GM12872 (cell line): ENCODE measurements around the gene PSTPIP2.

ENCODE experiments used
- TF ChIP-seq, protein P1 (sequence below): IDR thresholded peaks from 3 replicates; pipeline ENCODE4 v1.5.1; 2011; ENCODE audit warnings: low read depth, mild to moderate bottlenecking, low read length, moderate library complexity; ENCODE audit not compliant: insufficient read depth

Gene PSTPIP2

DNA sequence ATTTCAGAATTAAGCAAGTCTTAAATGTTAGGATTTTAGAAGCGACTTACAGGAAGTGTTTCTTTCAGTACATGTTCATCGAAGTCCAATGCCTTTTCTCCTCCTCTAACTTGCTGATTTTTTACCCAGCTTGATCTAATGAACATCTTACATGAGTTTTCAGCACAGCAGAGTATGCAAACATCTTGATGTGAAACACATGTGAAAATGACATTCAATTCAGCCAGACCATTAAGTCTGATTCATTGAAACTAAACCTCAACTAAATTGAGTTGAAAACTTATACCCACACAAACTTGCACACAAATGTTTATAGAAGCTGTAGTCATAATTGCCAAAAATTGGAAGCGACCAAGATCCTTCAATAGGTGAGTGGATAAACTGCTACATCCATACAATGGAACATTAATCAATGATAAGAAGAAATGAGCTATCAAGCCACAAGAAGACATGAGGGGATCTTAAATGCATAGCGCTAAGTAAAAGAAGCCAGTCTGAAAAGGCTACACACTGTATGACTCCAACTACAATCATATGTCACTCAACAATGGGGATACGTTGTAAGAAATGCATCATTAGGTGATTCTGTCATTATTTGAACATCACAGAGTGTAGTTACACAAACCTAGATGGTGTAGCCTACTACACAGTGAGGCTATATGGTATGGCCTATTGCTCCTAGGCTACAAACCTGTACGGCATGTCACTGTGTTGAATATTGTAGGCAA is 18.5 kb downstream of the PSTPIP2 start:
- TF ChIP-seq, protein P1, sequence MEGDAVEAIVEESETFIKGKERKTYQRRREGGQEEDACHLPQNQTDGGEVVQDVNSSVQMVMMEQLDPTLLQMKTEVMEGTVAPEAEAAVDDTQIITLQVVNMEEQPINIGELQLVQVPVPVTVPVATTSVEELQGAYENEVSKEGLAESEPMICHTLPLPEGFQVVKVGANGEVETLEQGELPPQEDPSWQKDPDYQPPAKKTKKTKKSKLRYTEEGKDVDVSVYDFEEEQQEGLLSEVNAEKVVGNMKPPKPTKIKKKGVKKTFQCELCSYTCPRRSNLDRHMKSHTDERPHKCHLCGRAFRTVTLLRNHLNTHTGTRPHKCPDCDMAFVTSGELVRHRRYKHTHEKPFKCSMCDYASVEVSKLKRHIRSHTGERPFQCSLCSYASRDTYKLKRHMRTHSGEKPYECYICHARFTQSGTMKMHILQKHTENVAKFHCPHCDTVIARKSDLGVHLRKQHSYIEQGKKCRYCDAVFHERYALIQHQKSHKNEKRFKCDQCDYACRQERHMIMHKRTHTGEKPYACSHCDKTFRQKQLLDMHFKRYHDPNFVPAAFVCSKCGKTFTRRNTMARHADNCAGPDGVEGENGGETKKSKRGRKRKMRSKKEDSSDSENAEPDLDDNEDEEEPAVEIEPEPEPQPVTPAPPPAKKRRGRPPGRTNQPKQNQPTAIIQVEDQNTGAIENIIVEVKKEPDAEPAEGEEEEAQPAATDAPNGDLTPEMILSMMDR, result no peak

DNA sequence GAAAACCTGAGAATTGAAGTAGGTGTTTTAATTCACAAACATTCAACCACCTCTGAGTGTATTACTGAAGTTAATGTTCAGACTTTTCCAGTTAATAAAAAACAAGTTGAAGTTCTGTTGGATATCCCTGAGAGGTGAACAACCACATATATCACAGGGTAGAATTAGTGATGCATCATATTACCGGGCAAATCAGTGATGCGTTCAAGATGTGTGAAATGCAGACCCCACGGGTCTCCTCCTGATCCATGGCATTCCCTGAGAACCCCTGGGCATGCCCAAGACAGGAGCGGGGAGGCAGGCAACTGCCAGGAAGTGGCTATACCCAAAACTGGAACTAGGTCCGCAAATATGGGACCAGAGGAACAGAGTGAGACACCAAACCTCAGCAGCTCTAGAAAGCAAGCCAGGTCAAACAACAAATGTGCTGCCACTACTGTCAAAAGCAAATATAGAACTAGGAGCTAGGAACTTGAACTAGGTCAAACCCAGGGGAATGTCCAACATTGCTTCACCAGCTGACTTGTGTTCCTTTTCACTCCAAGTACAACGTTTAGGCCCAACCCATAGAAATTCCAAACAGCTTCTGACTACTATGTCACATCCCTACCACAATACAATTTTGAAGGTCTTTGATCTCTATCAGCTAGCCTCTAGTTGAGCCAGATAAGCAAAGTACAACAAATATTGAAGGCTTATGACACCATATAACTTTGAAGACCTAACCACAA is 20.2 kb downstream of the PSTPIP2 start:
- TF ChIP-seq, protein P1, result no peak

DNA sequence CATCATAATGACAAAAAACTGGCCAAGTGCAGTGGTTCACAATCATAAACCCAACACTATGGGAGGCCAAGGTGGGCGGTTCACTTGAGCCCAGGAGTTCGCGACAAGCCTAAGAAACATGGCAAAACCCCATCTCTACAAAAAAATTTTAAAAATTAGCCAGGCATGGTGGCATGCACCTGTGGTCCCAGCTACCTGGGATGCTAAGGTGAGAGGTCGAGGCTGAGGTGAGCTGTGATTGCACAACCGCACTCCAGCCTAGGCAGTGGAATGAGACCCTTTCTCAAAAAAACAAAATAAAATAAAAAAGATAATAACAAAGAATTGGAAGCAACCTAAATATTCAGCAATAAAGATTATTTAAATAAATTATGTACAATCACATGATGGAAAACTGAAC is 21.8 kb downstream of the PSTPIP2 start:
- TF ChIP-seq, protein P1, result no peak

DNA sequence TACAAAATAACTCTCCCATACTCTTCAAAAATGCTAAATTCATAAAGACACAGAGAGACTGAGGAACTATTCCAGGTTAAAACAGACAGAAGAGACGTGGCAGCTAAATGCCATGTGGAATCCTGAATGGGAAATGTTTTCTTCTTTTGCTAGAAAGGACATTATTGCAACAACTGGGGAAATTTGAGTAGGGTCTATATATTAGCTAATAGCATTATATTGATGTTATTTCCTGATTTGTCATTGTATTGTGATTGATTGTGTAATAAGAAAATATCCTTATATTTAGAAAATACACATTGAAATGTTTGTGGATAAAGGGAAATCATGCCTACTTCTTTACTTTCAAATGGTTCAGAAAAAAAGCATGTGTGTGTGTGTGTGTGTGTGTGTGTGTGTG is 23.4 kb downstream of the PSTPIP2 start:
- TF ChIP-seq, protein P1, result no peak

GRCh38 chr18:46046688-46047087 is 25.4 kb downstream of the PSTPIP2 start:
- TF ChIP-seq, protein P1, result no peak

DNA sequence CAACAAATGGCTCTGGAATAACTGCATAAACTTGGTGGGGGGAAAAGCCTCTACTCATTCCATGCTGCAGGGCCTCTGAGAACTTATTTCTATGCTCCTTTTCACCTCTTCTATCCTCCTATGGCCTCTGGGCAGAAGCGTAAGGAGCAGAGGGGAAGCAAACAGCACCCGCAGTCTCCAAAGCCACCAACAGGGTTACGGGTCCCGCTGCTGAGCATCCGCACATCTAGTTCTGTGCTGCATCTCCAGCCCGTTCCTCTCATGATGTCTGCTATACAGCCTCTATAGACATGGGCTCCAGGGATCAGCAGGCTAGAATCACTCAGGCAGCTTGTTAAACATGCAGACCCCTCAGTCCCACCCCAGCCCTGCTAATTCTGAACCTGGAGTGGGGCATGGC is 25.9 kb downstream of the PSTPIP2 start:
- TF ChIP-seq, protein P1, result no peak

- TF ChIP-seq, protein P1, result no peak
These were observed 29.4 kb downstream of the PSTPIP2 start for GRCh38 chr18:46042571-46043123.
